Measurements from ENCODE around the gene KLF13.

Gene KLF13

DNA sequence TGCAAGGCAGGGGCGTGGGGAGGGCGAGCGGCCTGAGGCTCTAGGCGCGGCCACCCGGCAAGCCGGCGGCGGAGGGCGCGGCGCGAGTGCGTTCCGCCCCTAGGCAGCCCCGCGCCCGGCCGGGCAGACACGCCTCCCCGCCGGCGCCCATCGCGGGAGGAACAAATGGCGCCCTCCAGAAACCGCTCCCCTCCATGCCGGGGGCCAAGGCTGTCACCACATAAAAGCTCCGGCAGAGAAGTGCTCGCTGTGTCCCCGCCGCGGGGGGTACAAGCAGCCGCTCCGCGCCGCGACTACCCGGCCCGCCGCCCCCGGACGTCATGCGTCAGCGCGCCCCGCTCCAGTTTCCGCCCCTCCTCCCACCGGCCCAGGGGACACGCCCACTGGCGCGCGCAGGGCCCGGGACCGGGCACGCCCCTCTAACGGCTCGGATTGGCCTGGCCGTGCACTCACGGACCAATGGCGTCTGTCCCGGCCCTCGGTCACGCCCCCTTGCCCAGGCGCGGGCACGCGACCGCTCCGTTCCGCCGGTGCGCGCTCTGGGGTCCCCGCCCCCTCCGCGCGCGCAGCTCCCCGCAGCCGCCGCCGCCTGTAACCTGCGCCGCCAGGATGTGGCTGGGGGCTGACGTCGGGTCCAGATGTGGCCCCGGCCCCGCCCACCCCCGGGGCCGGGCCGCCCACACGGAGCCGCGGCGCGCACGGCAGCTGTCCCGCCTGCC is at the start of gene KLF13:
KLF13 (plus strand) TSS at position 680 of the 719 bp plus-strand sequence. CDS start 378 bp downstream, outside the sequence.
- peak; percentile 98 to 99 (median 99) for DNase-seq (ENCODE audit: low read depth in 3 of 3)

DNA sequence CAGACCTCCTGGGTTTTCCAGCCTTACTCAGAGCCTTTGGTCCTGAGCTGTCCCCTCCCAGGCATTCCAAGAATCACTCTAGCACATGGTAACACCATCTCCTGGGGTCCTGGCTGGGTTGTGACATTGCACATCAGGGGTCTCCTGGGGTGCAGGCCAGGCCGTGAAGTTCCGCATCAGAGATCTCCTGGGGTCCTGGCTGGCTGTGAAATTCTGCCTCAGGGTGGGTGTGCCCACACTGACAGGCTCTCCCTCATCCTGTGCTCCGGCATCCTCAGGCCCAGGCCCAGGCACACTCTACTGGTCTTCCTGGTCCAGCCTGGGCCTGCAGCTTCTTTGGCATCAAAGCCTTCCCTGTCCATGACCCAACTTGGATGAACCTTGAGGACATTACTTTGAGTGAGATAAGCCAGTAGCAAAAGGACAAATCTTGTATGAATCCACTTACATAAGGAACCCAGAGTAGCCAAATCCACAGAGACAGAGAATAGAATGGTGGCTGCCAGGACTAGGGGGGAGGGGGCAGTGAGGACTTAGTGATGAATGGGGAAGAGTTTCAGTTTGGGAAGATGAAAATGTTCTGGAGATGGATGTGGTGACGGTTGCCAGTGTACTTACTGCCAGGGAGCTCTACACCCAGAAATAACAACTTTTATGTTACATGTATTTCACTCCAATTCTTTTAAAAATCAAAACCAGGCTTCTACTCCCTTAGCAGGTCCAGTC is 49.1 kb upstream of the KLF13 start:
- DNase-seq (ENCODE audit: low read depth in 3 of 3), result no peak

DNA sequence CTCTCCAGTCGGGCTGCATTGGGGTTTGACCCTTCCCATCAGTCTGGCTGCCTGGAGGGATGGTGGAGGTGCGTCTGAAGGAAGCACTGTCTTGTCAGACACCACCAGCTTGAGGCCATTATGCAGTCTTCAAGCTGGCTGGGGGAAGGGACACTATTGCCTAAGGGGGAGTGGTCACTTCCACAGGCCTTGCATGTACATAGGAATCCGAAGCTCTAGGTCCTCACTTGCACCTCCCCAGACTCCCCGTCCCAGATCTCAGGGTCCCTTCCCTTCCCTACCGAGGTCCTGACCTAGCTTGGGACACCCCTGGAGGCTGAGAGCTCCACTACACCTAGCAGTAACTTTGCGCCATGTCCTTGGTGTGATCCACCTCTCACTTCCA is 48.6 kb upstream of the KLF13 start:
- DNase-seq (ENCODE audit: low read depth in 3 of 3), result no peak

DNA sequence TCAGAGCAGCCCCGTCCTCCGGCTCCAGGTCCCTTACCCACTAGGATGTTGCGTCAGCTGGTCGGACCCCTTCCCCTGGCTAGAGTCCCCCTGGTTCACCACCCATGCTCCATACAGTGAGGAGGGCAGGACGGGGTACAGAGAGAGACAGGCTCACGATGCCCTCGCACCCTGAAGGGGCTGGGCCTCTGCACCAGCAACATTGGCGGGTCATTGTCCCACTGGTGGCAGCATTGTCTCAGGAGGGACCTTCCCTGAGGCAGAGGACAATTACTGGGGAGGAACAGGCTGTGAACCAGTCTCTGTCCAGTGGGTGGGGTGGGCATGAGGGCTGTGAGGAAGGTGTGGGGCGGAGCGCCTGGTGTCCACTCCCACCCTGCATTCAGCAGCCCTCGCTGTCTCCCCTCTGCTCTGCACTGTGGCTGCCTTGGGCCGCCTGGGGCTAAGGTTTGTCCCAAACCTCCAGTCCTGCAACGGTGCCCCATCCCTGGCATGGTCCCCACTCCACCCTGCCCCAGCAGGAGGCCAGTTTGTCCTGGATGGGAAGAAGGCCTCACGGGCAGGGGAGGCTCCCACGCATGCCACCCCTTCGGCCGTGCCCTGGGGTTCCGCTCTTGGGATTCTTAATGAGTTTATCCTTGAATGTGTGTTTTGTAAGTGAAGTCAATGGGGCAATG is 48.0 kb upstream of the KLF13 start:
- DNase-seq (ENCODE audit: low read depth in 3 of 3), result no peak

DNA sequence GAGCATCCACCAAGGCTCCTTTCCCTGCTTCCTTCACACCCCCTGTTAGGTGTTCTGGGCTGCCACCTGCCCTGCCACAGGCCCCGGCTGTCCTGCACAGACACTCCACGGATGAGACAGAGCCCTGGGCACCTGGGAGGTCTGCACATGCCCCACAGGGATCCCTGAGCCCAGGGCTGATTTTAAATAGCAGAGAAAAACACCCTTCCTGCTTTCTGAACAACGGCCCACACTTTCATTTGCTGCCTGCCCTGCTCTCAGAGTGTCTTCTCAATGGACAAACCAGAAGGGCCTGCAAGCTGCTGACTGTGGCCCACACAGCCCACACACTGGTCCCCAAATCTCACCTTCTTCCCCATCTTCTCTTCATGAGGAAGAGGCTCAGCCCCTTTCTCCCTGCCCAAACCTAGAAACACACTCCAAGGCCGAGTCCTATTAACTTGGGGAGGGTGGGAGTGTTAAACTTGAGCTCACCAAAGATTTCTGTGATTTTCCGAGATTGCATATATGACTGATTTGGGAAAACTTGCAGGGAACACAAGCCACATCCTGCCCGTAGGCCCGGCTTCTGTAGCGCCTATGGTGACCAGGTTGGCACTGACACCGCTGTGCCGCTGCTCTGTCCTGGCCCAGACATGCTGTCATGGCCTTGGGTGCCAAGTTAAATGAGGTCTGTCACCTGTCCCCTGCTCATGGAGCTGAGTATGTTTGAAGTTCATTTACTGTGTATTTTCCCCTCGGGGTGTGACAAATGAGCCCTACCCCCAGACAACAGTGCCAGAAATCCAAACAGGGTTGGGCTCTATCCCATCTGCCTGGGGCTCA is 47.2 kb upstream of the KLF13 start:
- DNase-seq (ENCODE audit: low read depth in 3 of 3), result no peak

DNA sequence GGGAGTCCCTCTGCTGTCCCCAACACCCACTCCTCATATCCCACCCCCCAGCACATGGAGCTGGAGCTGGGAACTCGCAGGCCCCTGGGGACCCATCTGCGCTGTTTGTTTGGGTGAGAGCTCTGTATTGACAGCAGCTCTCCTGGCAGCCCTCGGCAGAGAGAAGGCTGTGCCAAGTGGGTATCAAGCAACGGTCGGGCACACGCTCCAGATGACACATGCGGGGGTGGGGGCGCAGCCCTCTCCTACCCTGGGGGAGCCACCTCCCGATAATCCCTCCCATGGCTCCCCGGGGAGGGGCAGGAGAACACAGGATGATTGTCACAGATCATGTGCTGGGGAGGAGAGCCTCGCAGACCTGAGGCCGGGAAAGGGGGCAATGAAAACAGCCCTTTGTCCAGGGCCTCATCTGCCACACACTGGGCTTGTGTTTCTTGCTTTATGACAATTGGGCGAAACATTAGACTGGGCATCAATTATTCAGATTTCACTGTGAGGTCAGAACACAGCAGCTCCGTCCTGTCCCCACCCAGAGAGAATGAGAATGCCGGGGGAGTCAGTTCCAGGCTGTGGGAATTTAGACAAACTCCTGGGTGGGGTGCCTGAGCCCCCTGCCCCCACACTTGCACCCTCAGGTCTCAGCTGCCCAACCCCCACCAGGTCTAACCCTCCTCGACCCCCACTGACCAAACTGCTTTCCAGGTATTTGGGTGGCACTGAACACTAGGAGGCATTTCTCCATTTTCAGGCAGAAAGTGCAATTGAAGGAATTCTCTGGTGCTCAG is 46.4 kb upstream of the KLF13 start:
- DNase-seq (ENCODE audit: low read depth in 3 of 3), result no peak

DNA sequence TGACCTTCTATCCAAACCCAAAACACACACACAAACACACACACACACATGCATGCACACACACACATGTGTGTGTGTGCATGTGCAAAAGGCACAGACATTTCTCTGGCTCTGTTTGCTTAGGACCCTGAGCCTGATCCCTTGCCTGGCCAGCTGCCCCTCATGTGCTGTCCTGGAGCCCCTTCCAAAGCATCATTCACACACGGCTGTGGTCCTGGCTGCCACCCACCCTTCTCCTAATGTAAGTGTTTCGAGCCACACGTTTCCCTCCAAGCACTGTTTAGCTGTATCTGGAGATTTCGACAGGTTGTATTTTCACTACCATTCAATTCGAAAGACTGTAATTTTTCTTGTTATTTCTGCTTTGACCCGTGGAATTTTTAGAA is 45.8 kb upstream of the KLF13 start:
- no peak for DNase-seq (ENCODE audit: low read depth in 3 of 3)

DNA sequence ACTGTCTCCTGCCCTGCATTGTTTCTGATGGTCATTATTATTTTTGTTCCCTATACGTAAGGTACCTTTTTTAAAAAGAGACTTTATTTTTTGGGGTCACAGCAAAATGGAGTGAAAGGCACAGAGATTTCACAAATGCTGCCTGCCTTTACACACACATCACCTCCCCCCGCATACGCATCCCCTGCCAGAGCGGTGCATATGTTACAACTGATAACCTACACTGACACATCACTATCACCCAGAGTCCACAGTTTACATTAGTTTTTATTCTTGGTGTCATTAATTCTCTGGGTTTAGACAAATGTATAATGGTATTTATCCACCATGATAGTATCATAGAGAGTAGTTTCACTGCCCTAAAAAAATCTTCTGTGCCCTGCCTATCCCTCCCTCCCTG is 43.6 kb upstream of the KLF13 start:
- DNase-seq (ENCODE audit: low read depth in 3 of 3), result no peak

DNA sequence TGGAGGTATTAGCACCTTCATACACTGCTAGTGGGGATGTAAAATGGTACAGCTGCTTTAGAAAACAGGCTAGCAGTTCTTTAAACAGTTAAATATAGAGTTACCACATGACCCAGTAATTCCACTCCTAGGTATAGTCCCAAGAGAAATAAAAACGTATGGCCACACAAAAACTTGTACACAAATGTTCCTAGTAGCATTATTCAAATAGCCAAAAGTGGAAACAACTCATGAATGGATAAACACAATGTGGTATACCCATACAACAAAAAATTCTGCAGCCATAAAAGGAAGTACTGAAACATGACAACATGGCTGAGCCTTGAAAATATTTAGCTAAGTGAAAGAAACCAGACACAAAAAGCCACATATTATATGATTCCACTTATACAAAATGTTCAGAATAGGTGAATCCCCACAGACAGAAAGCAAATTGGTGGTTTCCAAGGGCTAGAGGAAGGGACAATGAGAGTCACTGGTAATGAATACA is 40.8 kb upstream of the KLF13 start:
- DNase-seq (ENCODE audit: low read depth in 3 of 3), result no peak

DNA sequence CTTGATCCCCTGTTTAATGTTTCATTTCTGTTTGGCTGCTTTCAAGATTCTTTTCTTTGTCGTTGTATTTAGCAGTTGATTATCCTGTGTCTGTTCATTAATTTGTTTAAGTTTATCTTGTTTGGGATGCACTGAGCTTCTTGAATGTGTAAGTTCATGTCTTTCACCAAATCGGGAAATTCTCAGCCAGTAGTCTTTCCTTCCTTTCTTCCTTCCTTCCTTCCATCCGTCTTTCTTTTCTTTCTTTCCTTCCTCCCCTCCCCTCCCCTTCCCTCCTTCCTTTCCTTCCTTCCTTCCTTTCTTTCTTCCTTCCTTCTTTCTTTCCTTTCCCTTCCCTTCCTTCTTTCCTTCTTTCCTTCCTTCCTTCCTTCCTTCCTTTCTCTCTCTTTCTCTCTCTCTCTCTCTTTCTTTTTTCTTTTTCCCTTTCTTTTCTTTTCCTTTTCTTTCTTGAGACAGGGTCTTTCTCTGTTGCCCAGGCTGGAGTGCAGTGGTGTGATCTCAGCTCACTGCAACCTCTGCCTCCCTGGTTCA is 35.5 kb upstream of the KLF13 start:
- DNase-seq (ENCODE audit: low read depth in 3 of 3), result no peak

DNA sequence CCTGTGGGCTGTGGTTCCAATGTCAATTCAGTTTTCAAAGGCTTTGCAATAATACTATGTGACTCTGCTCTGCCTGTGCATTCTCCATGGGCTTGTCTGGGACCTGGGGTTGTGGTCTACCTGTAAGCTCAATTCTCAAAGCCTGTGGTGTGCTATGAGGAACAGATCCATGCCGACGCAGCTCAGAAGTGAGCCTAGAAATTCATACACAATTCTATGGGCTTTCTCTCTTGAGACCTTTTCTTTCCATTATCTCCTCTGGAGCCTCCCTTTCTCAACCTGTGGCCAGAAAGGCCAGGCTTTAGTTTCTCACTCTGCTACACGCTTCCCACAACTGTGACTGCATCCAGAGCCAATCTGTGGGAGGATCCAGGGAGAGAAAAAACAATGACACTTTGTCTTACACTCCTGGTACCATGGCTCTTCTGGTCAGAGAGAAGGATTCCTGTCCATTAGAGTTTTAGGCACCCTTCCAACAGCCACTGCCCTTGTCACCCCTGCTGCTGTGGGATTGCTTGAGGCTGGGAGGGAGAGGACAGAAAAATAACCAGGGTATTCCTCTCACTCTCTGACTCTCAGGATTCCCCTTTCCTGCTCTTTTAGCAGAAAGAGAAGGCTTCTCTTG is 34.1 kb upstream of the KLF13 start:
- DNase-seq (ENCODE audit: low read depth in 3 of 3), result no peak

DNA sequence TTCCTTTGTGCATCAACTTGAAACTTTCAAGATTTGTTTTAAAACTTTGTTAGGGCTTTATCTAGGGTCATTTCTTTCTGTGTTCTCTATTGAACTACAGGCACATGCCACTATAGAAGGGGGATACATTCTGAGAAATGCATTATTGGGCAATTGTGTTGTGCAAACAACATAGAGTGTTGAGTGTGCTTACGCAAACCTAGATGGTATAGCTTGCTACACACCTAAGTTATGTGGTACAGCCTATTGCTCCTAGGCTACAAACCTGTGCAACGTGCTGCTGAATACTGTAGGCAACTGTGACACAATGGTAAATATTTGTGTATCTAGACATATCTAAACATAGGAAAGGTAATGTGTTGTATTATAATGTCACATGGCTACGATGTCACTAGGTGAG is 33.0 kb upstream of the KLF13 start:
- no peak for DNase-seq (ENCODE audit: low read depth in 3 of 3)

DNA sequence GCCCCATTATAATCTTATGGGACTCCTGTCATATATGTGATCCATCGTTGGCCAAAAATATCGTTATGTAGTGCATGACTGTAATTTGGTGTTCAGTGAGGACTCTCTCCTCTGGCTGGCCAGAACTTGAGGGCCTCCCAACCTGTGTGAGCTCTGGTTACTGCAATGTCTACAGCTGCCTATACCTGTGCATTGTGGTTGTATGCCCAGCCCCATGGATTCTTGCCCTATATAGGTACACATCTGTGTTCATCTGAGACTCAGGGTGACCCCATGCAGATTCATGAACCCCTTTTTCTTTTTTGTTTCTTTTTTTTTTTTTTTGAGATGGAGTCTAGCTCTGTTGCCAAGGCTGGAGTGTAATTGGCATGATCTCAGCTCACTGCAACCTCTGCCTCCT is 32.6 kb upstream of the KLF13 start:
- DNase-seq (ENCODE audit: low read depth in 3 of 3), result no peak

DNA sequence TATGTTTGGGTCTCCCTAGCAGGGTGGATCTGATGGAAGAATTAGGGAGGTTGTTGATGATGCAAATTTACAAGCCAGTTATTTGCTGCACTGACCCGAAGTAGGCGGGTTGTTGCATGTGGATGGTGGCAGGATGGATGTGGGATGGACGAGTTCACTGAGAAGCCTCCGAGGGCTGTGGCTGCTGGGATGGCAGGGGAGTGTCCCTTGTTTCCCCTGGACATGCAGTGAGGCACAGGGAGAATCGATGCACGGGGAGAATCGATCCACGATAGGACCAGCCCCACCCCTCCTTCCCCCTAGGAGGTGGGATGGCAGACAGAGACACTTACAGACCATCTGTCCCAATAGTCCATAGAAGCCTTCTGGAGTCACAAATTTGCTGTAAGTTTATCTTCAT is 31.0 kb upstream of the KLF13 start:
- no peak for DNase-seq (ENCODE audit: low read depth in 3 of 3)

DNA sequence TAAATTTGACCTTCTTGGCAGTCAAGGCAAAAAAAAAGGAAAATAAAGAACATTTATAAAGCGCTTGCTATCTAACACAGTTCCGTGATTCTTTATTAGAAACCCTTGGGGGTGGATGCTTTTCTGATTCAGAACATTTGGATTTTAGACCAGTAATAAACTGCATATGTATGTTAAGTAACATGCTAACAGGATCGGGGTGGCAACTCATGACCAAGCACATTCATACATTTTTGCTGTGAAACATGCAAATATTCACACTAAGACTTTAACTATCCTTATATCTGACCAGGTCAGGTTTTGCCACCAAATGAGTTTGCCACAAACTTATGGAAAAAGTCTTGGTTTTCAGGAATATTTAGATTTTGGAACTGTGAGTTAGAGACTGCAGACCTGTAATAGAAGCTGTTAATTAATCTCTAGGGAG is 30.4 kb upstream of the KLF13 start:
- DNase-seq (ENCODE audit: low read depth in 3 of 3), result no peak

DNA sequence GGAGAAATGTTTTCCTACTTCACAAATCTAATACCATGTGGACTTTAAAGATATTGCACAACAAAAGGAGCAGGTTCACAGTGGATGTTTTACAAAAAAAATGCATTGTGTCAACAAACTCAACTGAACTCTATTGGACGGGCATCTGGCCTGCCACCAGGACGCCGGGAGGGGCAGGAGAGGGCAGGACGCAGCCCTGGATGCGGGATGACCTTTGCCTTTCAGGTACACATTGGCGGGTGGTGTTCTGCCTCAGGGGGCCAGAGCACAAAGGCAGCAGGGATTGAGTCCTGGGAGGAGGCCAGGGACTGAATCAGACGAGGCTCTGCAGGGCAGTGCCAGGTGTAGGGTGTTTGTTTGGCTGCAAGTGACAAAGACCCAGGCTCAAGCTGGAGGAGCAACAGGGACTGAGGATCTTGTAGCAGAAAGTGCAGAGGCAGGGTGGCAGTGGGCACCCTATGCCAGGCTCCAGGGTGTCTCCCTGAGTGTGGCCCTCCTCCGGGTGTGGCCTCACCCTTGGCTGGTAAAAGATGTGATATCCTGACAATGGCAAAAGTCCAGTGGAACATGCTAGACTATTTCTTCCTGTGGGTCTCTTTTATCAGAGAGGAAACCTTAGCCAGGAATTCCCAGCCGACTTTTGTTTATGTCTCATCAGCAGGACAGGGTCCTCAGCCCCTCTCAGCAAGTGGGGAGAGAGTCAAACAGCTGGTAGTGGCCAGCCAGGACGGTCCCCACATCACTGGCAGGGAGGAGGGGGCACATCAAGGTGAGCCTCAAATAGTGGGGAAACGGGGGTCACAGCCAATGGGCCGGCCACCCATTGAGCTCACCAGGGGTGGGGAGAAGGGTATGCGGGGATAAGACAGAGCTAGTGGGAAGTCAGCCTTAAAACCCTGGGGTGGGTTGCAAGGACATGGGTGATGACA is 29.7 kb upstream of the KLF13 start:
- DNase-seq (ENCODE audit: low read depth in 3 of 3), result no peak

DNA sequence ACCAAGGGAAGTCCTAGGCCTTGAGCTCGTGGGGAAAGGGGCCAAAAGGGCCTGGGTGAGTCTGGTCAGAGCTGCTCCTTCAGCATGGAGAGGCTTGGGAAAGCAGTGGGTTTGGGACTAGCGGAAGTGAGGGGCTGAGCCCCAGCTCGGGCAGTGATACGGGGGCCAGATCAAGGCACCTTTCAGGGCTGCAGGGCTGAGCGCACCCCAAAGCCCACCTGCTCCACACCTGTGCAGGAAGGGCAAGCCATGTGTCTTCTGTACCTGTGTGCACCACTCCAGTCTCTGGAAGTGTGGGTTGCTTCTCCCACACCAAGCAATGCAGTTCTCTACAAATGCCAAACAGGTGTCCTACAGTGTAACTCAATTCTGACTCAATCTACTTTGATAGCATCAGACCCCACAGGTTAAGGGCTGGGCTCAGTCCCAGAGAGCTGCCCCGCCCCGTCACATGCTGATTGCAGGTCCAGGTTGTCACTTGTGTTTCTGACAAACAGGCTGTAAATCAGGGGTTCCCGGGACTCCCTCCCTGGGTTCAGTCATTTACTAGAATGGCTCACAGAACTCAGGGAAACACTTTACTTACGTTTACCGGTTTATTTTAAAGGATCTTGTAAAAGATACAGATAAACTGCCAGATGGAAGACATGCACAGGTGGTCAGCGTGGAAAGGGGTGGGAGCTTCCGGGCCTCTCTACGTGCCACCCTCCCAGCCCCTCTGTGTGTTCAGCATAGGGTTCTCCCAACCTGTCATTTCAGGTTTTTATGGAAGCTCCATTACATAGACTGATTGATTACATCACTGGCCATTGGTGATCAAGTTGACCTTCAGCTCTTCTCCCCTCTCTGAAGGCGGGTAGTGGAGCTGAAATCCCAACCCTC is 28.8 kb upstream of the KLF13 start:
- no peak for DNase-seq (ENCODE audit: low read depth in 3 of 3)

DNA sequence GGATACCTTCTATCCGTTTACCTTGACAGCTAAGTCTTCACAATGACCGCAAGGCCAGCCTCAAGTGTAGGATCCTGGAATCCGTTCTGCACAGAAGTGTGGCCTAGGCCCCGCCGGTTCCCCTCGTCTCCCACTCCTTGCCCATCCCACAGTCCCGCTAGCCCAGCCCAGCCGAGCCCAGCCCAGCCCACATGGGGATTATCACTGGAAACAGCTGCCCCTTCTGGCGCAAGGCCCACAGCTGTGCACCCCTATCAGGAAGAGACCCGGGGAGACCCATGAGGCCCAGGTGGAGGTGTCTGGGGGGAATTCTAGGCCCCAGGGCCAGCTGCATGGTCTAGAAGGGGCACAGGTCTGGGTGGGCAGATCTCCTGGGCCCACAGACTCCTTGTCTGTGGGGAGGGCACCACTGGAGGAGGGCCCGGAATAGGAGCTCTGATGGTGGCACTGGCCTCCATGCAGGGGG is 27.9 kb upstream of the KLF13 start:
- no peak for DNase-seq (ENCODE audit: low read depth in 3 of 3)

All from stimulated activated CD4-positive, alpha-beta T cell treated with anti-CD3 and anti-CD28 coated beads, TNF-alpha, amount 100 ng/mL, for 48 hours (primary cell).